HG02870 (cell line): ENCODE data around the gene GAS2L1.

Source experiments
- ATAC-seq: cut with Tn5 transposase; IDR thresholded peaks from one replicate; pipeline ENCODE4 v1.9.1; 2021; ENCODE audit warnings: mild to moderate bottlenecking, moderate library complexity; ENCODE audit not compliant: unreplicated experiment

The GAS2L1 gene

DNA sequence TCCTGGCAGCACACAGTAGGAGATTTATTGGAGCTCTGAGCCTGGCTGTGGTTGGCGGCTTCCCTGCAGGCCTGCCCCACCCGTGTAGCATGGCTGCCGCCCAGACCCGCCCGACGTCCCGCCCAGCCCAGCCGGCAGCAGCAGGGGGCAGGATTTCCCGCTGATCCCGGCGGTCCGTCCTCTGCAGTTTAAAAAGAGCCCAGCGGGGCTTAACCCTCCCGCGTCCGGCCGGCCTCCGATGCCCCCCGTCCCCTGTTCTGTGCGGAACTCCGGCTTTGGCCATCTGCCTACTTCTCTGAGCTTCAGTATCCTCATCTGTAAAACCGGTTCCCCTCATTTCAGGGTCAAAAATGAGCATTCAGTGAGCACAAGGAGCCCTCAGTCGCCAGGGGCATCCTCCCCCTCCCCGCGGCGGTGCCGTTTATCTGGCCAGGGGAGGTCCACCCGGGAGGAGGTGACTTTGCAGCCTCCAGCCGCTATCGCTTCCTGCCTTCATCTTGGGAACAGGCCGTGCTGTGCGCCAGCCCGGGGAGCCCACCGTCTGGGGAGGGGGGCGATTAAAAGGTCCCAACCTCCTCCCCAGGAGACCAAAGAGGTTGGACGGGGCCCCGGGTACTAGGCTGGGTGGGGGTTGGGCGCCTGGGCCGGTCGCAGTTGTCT is at the start of gene GAS2L1:
TSS of gene GAS2L1 (plus strand) at position 476 of the 660 bp plus-strand sequence. CDS start 1,456 bp downstream, outside the sequence.
- no peak for ATAC-seq

GRCh38 chr22:29257751-29258181 is 48.7 kb upstream of the GAS2L1 start:
- no peak for ATAC-seq

- no peak for ATAC-seq
Measured at GRCh38 chr22:29258407-29259252, 47.8 kb upstream of the GAS2L1 start.

- no peak for ATAC-seq
Measured at GRCh38 chr22:29259253-29259899, 47.1 kb upstream of the GAS2L1 start.

- no peak for ATAC-seq
Measured at GRCh38 chr22:29260031-29260560, 46.4 kb upstream of the GAS2L1 start.

GRCh38 chr22:29260601-29261315 is 45.7 kb upstream of the GAS2L1 start:
- ATAC-seq = no peak

DNA sequence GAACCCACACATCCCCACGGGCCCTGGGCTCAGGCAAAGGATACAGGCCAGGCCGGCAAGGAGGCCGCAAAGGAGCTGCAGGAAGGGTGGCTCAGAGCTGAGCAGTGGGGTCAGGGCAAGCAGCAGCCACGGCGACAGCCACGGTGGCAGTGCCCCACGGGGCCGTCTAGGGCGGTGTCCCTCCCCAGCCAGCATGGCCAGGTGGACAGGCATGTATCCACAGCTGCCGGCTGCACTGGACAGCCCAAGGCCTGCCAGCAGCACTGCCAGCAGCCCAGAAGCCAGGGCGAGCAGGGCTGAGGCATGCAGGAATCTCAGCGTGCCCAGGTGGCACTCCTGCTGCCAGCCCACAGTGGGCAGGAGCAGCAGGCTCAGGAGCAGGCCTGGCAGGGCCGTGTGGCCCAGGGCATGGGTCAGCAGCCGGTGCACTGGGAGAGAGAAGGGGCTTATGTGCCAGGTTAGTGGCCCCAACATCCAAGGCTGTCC is 42.6 kb upstream of the GAS2L1 start:
- ATAC-seq = no peak

- ATAC-seq = no peak
Measured at GRCh38 chr22:29265305-29265704, 41.1 kb upstream of the GAS2L1 start.

GRCh38 chr22:29265929-29266328 is 40.5 kb upstream of the GAS2L1 start:
- no peak for ATAC-seq

GRCh38 chr22:29266564-29267461 is 39.6 kb upstream of the GAS2L1 start:
- ATAC-seq = no peak

GRCh38 chr22:29267462-29267857 is 39.0 kb upstream of the GAS2L1 start:
- ATAC-seq = no peak

DNA sequence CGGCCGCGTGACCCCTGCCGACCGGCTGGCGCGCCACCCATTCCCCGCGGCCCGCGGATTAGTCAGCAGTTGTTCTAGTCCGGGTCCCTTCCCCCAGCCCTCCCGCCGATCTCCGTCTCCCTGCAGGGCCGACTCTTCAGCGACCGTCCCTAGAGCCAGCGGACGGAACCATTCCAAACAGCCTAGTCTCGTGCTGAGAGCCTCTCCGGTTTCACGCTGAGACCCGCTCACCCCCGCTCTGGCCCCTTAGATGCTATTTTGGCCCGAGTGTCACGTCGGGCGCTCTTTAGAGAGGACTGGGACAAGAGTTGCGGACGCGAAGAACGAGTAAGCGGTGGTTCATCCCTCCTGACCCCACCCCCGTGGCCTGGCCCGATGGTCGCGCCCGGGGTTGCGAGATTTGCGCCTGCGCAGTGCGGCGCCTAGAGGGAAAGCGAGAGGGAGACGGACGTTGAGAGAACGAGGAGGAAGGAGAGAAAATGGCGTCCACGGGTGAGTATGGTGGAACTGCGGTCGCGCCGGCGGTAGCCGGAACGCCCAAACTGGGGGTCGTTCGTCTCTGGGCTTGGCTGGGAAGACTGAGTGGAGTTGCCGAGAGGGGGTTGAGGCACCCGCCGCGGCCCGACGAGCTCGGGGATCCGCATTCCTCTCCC is 38.5 kb upstream of the GAS2L1 start, which contains the start of the genes EWSR1 and RHBDD3:
TSS of gene EWSR1 (plus strand) at position 411 of the 653 bp plus-strand sequence. CDS start at position 480, 69 bp downstream.
TSS of gene RHBDD3 (minus strand) at position 124 of the 653 bp plus-strand sequence. CDS start 2,355 bp downstream, outside the sequence.
- peak; percentile 76 for ATAC-seq

- ATAC-seq = peak; percentile 15
Measured at GRCh38 chr22:29268511-29269229, 37.8 kb upstream of the GAS2L1 start.

DNA sequence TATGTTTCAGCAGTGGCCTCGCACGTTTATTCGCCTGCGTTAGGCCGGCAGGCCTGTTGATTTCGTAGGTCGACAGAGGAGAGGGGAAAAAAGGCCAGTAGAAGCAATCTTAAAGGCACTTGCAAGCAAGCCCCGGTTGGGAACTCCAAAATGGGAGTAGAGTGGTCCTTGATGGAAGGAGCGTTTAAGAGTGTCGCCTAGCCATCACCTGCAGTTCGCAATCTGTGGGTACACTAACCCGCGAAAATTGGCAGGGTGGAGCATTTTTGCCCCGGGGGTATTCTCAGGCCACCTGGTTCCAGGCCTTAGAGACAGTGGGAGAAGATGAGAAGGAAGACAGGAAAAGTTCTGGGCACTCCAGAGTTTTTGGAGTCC is 37.2 kb upstream of the GAS2L1 start:
- ATAC-seq = no peak

GRCh38 chr22:29269731-29270474 is 36.5 kb upstream of the GAS2L1 start:
- no peak for ATAC-seq

- ATAC-seq = no peak
Measured at GRCh38 chr22:29270475-29271271, 35.8 kb upstream of the GAS2L1 start.

DNA sequence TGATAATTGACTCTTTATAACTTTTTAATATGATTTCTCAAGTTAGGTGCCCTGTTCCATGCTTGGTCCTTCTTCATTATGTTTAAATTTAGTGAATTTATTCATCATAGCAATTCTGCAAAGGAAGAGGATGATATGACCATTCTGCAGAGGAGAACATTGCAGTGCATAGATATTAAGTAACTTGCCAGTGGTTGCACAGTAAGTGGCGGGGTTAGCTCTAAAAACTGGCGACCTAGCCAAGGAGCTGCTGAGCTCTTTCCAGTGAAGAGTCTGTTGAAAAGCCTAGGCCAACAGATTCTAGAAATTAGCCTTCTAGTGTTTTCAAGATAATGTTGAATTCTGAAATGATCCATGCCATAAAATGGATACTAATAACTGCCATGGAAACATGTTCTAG is 33.8 kb upstream of the GAS2L1 start:
- no peak for ATAC-seq
